ENCODE results near the gene MGAT2.
"Not testable (repeated sequence)": the region's sequence is repeated elsewhere in the genome, so short reads cannot be mapped to it uniquely, and the experiment has no call there.

MGAT2 gene

GRCh38 chr14:49653508-49653907 lies 32.9 kb downstream of the MGAT2 start:
- peaks cover 5% of the 10 kb centered on the region for H3K36me3 ChIP-seq (ENCODE audit: control insufficient read depth, insufficient read depth, low read length)
- no peaks in the 10 kb centered on the region for H3K27me3 ChIP-seq (replicated peaks; ENCODE audit: control insufficient read depth, insufficient read depth, low read length)
- H3K4me3 ChIP-seq (replicated peaks; ENCODE audit: low read depth, low read length): no peak overlapping the region
- TF ChIP-seq CTCF (IDR thresholded peaks at IDR 0.05; ENCODE audit: insufficient read depth, low read length, poor library complexity, severe bottlenecking): no peak
- no peak for DNase-seq (ENCODE audit: extremely low read depth, insufficient read length)

DNA sequence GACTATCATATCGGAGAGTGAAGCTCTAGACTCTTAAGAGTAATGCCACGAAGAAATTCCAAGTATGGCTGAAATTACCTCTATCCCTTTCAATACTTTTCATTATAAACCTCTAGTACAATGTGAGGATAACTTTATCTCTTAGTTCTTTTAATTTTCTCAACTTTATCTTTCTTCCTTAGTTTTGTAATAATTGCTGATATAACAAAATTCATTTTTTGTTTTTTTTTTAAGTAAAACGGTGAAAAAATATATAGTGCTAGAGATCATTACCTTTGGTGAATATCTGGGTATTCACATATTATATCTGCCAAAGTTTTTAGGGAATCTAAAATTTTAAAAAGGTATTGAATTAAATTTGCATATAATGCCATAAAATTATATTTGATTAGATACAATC lies 33.9 kb downstream of the MGAT2 start:
- TF ChIP-seq CTCF (IDR thresholded peaks at IDR 0.05; ENCODE audit: insufficient read depth, low read length, poor library complexity, severe bottlenecking): no peak
- H3K36me3 ChIP-seq (ENCODE audit: control insufficient read depth, insufficient read depth, low read length): peaks cover 5% of the 10 kb centered on the region
- no peak overlapping the region for H3K4me3 ChIP-seq (replicated peaks; ENCODE audit: low read depth, low read length)
- no peak for DNase-seq (ENCODE audit: extremely low read depth, insufficient read length)
- H3K27me3 ChIP-seq (replicated peaks; ENCODE audit: control insufficient read depth, insufficient read depth, low read length): no peaks in the 10 kb centered on the region

GRCh38 chr14:49657500-49657899 lies 36.9 kb downstream of the MGAT2 start:
- not testable (repeated sequence) for DNase-seq (ENCODE audit: extremely low read depth, insufficient read length); H3K4me3 ChIP-seq (replicated peaks; ENCODE audit: low read depth, low read length); H3K27me3 ChIP-seq (replicated peaks; ENCODE audit: control insufficient read depth, insufficient read depth, low read length); H3K36me3 ChIP-seq (ENCODE audit: control insufficient read depth, insufficient read depth, low read length)

DNA sequence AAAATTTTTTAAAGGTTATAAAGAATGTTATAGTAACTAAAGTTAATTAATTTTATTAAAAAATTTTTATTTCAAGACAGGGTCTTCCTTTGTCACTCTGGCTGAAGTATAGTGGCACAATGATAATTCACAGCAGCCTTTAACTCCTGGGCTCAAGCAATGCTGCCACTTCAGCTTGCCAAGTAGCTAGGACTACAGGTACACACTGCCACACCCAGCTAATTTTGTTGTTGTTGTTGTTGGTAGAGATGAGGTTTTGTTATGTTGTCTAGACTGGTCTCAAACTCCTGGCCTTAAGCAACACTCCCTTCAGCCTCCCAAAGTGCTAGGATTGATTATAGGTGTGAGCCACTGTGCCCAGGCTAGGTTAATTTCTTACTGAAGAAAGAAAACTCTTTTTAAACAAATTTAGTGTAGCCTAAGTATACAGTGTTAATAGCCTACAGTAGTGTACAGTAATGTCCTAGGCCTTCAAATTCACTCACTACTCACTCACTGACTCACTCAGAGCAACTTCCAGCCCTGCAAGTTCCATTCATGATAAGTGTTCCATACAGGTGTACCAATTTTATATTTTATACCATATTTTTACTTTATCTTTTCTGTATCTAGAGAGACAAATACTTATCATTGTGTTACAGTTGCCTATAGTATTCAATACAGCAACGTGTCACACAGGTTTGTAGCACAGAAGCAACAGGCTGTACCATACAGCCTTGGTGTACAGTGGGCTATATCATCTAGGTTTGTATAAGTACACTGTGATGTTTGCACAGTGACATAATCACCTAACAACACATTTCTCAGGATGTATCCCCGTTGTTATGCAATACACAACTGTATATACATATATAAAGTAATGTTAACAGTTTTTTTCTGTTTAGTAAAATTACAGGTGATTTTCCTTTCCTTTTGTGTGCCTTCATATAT lies 39.2 kb downstream of the MGAT2 start:
- no peak for TF ChIP-seq CTCF (IDR thresholded peaks at IDR 0.05; ENCODE audit: insufficient read depth, low read length, poor library complexity, severe bottlenecking)
- H3K4me3 ChIP-seq (replicated peaks; ENCODE audit: low read depth, low read length): no peak overlapping the region
- H3K36me3 ChIP-seq (ENCODE audit: control insufficient read depth, insufficient read depth, low read length): no peaks in the 10 kb centered on the region
- H3K27me3 ChIP-seq (replicated peaks; ENCODE audit: control insufficient read depth, insufficient read depth, low read length): no peaks in the 10 kb centered on the region
- DNase-seq (ENCODE audit: extremely low read depth, insufficient read length): no peak

DNA sequence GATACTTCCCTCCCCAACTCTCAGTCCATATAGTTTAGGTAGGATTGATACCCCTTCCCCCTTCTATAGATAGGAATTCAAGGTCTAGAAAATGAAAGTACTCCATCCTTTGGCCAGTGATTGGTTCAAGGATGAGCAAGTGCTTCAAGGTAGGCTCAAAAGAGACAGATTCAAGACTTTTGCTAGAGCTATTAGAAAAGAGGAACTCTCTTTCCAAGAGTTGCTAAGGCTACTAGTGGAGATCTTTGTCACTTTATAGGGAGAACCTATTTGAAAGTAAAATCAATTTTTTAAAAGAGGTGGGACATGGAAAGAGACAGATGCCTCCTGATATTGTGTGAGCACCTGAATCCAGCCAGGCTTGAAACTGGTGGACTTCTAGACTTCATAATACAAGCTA lies 49.9 kb downstream of the MGAT2 start:
- DNase-seq (ENCODE audit: extremely low read depth, insufficient read length): no peak
- no peak overlapping the region for H3K4me3 ChIP-seq (replicated peaks; ENCODE audit: low read depth, low read length)
- TF ChIP-seq CTCF (IDR thresholded peaks at IDR 0.05; ENCODE audit: insufficient read depth, low read length, poor library complexity, severe bottlenecking): no peak
- peaks cover 2% of the 10 kb centered on the region; the same call in 1 of the 2 replicates for H3K36me3 ChIP-seq (ENCODE audit: control insufficient read depth, insufficient read depth, low read length)
- no peaks in the 10 kb centered on the region for H3K27me3 ChIP-seq (replicated peaks; ENCODE audit: control insufficient read depth, insufficient read depth, low read length)

All from GM06990 (cell line).